ENCODE data around the gene TBCE. TPM values are rescaled to one million over a fixed set of nuclear protein-coding genes. Genes with fewer than 3 reads are reported as not detected.

The TBCE gene
- total RNA-seq, 1 experiment from 2014 or later, result 41.6 TPM

DNA sequence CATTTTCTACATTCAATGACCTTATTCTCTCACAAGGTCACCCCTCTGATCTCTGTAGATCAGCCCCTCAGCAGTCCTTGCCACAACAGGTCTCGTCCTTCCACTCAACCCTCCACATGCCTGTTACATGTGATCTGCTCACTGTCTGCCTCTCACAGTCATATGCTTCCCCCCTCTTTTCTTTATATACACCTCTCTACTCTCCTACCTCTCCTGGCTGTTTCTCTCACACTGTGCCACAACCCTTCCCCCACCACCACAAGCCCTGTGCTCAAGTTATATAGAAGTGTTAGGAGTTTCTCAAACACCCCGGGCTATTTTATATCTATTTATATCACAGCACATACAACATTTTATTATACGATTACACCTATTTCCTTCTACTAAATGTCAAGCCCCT, 124.4 kb downstream of the TBCE start:
- WGBS (ENCODE audit: extremely low coverage, insufficient read length, low lambda C conversion rate), result 100% methylated on average over 1 of the region's 3 CpGs
- H2BK12ac ChIP-seq (ENCODE audit: insufficient read length, low read depth, low read length), result no peak overlapping the region
- H3K9me3 Mint-ChIP-seq, result no peaks in the 10 kb centered on the region

More for the DNA sequence above, 124.4 kb downstream of the TBCE start:
- Histone ChIP-seq H3K23me2 (ENCODE audit: insufficient read length, low read depth, low read length, poor library complexity, severe bottlenecking) (no peaks in the 10 kb centered on the region), H4K91ac (ENCODE audit: insufficient read length, low read depth, low read length) (no peak overlapping the region), H2BK20ac (ENCODE audit: low read depth, low read length, poor library complexity, severe bottlenecking) (no peak overlapping the region), H3K23ac (ENCODE audit: insufficient read length, low read depth, low read length) (no peak overlapping the region), H3K9me3 (ENCODE audit: control insufficient read depth, low read depth, low read length) (no peaks in the 10 kb centered on the region), H2AFZ (ENCODE audit: low read length) (no peak overlapping the region), H3K18ac (ENCODE audit: insufficient read length, low read depth, low read length) (no peak overlapping the region), H3K79me1 (ENCODE audit: insufficient read depth, low read depth, low read length, poor library complexity, severe bottlenecking) (no peaks in the 10 kb centered on the region), H2BK5ac (ENCODE audit: insufficient read length, low read length) (no peak overlapping the region), H3K4me2 (ENCODE audit: insufficient read depth, insufficient read length, low read length) (no peak overlapping the region), H2BK120ac (ENCODE audit: low read depth, low read length, poor library complexity, severe bottlenecking) (no peak overlapping the region), H3K4me1 (ENCODE audit: insufficient read depth, low read length) (no peaks in the 10 kb centered on the region), H3K27me3 (ENCODE audit: insufficient read depth, low read length) (no peaks in the 10 kb centered on the region), H4K20me1 (ENCODE audit: control insufficient read depth, insufficient read depth, insufficient read length) (no peaks in the 10 kb centered on the region), H4K5ac (ENCODE audit: insufficient read length, low read depth, low read length) (no peak overlapping the region), H3K56ac (ENCODE audit: insufficient read length, low read depth, low read length) (no peak overlapping the region), H3K4ac (ENCODE audit: low read depth, low read length) (no peak overlapping the region), H3K14ac (ENCODE audit: insufficient read depth, low read length) (no peak overlapping the region), H3K27ac (ENCODE audit: insufficient read length, low read depth, low read length) (no peak overlapping the region), H3K9ac (ENCODE audit: extremely low read depth, insufficient read length, low read length) (no peak overlapping the region), H4K8ac (replicated peaks; ENCODE audit: insufficient read length, low read depth, low read length) (no peak overlapping the region), H3T11ph (ENCODE audit: low read length) (no peak overlapping the region), H2BK15ac (ENCODE audit: low read depth, low read length) (no peak overlapping the region), H2AK5ac (ENCODE audit: insufficient read length, low read length) (no peak overlapping the region), H3K79me2 (ENCODE audit: insufficient read depth, low read length) (no peaks in the 10 kb centered on the region)
- H3K36me3 Mint-ChIP-seq (ENCODE audit: insufficient read depth in 1 of 3, low read depth in 3 of 3), result peaks cover 10 to 46% (median 37%) of the 10 kb centered on the region in 3 experiments; a peak in 6 of 7 replicates
- no peaks in the 10 kb centered on the region for H3K27me3 Mint-ChIP-seq (ENCODE audit: low read depth)
- no peak overlapping the region for H3K4me3 Mint-ChIP-seq
- TF ChIP-seq, protein P1, sequence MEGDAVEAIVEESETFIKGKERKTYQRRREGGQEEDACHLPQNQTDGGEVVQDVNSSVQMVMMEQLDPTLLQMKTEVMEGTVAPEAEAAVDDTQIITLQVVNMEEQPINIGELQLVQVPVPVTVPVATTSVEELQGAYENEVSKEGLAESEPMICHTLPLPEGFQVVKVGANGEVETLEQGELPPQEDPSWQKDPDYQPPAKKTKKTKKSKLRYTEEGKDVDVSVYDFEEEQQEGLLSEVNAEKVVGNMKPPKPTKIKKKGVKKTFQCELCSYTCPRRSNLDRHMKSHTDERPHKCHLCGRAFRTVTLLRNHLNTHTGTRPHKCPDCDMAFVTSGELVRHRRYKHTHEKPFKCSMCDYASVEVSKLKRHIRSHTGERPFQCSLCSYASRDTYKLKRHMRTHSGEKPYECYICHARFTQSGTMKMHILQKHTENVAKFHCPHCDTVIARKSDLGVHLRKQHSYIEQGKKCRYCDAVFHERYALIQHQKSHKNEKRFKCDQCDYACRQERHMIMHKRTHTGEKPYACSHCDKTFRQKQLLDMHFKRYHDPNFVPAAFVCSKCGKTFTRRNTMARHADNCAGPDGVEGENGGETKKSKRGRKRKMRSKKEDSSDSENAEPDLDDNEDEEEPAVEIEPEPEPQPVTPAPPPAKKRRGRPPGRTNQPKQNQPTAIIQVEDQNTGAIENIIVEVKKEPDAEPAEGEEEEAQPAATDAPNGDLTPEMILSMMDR (conservative IDR thresholded peaks at IDR 0.05), result no peak
- no peaks in the 10 kb centered on the region for H3K4me1 Mint-ChIP-seq
- H3K27ac Mint-ChIP-seq, result peak overlapping the region in 2 of 3 experiments; percentile 5 to 24; a peak in 1 of 7 replicates
- DNase-seq, result no peak
